Activated CD8-positive, alpha-beta memory T cell treated with anti-CD3 and anti-CD28 coated beads, Interleukin-2, amount 50 U/mL, for 24 hours (primary cell): ENCODE results near the gene CRADD.

Source experiments
- DNase-seq: peaks from one replicate; pipeline ENCODE4 v3.0.0-alpha.2; 2020; ENCODE audit errors: extremely low read depth

Gene CRADD

GRCh38 chr12:93671044-93671443, 6.1 kb upstream of the CRADD start:
- no peak for DNase-seq

DNA sequence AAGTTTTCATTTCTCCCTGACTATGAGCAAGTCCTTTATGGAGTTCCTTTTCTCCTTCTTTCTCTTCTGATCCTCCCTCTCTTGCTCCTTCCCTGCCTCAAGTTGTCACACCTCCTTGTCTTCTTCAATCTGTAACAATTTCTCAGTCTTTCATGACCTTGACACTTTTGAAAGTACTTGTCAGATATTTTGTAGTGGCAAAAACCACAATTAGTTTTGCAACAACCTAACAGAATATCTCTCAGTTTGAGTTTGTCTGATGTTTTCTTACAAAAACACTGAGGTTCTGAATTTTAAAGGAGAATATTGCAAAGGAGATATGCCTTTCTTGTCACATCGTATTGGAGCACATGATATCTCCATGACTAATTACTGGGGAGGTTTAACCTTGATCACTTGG, 4.1 kb upstream of the CRADD start:
- no peak for DNase-seq

DNA sequence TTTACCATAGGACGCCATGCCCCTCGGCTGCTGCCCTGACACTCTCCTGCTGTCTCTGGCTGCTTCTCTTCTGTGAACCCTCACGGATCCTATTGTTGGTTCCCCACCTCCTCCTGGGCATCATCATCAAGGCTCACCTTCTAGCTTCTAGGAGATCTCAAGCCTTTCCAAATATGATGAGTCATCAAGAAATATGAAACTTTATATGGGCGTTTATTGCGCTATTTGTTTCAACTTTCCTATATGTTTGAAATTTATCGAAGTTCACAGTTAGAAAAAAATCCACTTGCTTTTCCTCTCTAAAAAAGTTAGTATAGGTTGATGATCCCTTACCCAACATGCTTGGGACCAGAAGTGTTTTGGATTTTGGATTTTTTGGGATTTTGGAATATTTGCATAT, 2.8 kb upstream of the CRADD start:
- DNase-seq: no peak

- no peak for DNase-seq
These were observed 574 bp upstream of the CRADD start for GRCh38 chr12:93676408-93677194.

DNA sequence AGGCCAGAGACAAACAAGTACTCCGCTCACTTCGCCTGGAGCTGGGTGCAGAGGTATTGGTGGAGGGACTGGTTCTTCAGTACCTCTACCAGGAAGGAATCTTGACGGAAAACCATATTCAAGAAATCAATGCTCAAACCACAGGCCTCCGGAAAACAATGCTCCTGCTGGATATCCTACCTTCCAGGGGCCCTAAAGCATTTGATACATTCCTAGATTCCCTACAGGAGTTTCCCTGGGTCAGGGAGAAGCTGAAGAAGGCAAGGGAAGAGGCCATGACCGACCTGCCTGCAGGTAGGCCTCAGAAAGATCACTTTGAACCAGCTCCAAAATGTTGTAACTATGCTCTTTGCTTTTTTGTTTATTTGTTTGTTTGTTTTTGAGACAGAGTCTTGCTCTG, 1.6 kb downstream of the CRADD start:
- no peak for DNase-seq

- DNase-seq: no peak
These were observed 2.2 kb downstream of the CRADD start for GRCh38 chr12:93679308-93679925.

- no peak for DNase-seq
These were observed 2.8 kb downstream of the CRADD start for GRCh38 chr12:93680006-93680405.

DNA sequence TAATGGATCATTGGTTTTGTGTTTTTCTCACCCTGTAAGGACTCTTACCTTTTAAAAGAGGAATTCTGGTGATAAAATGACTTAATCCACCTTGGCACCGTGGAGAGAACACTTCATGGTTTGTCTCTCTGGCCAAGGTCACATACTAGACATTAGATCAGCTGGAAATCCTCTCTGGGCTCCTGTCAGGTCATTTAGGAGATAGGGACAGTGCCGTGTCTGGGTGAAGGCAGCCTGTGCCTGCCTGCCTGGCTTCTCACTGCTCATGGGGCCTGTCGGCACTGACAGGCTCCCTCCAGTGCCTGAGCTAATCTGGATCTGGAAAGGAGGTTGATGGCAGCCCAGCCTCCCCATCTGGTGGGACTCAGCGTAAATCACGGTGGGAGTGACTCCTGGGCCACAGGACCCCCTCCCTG, 5.7 kb downstream of the CRADD start:
- no peak for DNase-seq

DNA sequence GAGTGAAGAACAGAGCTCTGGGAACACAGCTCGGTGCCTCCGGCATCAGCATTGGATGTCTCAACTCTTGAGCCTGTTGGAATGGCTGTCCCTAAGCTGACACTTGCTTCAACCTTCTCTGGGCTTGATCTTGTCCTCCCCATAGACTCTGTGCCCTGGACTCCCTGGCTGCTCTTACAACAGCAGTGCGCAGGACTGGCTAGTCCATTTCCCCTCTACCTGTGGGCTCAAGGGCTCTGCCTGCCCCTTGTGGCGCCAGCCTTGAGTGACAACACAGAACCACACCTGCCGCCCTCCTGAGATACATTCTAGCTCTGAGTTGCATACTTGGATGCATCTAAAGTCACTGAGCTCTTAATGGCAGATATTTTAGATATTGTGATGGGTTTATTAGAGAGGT, 6.2 kb downstream of the CRADD start:
- no peak for DNase-seq

- DNase-seq: no peak
These were observed 7.5 kb downstream of the CRADD start for GRCh38 chr12:93684716-93685115.

GRCh38 chr12:93686572-93687356, 9.6 kb downstream of the CRADD start:
- DNase-seq: no peak

DNA sequence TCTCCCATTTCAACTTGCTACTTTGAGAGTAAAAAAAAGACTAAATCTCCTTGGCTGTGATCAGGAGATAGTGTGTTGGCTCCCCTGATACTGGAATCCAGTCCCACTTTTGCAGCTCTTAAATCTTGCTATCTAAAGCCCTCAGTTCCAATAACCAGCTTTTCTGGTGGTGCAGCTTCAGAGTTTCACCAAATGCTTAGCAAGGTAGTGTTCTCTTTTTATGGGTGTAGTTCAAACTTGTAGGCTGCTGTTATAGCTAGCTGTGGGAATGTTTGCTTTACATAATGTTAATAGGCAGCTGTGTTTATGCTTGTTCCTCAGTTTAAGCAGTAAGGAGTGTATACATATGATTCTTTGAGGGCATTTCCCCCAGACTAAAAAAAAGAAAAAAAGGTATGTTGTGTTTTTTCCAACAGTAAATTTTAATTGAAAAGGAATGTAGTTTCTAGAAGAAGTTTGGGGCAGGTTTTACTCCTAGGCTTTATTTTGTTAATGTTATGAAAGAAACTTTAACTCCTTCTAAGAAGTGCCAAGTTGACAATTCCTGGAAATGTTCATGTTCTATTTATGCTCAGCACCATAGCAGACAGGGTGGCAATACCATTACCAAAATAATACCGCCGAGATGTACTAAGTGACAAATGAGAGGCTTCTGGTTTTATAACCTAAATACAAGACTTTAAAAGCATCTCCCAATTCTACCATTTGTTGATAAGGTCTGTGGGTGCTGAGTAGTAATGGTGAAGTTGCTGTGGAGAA, 12.1 kb downstream of the CRADD start:
- DNase-seq: no peak

GRCh38 chr12:93696462-93696861, 19.3 kb downstream of the CRADD start:
- no peak for DNase-seq

DNA sequence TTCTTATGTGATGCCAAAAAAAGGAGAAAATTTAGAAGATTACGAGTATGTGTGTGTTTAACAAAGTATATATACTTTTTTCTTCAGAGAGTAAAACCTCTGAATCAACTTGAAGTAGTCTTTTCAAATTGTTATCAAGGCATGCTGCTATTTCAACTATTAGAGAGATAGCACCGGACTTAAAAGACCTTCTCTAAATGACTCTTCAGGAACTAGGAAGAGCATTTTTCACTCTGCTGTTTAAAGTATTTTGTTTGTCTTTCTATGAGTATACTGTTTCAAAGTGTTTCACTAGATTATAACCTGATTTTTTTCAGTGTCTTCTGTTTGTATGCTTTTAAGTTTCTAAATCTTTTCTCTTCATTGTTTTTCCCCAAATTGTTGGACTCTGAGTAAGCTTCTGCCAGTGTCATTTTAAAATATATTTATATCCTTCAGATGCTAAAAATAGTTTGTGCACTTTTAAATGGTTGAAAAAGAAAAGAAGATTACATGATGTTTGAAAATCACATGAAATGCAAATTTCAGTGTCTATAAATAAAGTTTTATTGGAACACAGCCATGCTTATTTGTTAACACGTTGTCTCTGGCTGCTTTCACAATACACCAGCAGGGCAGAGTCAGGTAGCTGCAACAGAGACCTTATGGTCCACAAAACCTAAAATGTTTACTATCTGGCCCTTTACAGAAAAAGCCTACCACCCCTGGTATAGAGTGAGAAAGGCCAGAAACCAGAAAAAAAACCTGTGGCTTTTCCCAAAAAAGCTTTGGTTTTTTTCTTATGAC, 21.3 kb downstream of the CRADD start:
- no peak for DNase-seq

GRCh38 chr12:93699271-93700145, 22.3 kb downstream of the CRADD start:
- DNase-seq: no peak

DNA sequence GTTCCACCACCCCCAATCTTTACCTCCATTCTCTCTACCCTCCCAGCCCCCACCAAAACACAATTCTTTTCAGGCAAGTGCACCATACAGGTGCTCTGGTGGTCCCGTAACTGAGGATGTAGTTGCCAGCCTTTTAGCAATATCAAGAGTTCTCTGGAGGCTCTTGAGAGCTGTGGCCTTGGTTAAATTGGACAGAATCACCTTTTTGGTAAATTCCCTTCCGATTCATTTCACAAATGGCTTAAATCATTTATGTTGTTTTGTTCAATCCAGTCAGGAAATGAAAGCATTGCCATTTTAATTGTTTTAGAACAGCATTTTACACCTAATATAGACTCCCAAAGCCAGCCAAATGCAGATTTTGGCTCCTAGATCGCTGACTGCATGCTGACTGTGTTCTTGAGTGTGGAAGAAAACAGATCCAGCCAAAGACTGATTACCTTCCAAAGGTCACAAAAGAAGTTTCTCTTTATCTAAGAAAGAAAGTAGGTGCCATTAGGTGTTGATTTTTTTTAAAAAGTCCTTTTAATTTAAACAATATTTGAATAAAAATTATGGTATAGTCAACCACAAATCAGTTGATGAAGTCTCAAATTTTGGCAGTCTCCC, 25.6 kb downstream of the CRADD start:
- DNase-seq: no peak

- DNase-seq: no peak
These were observed 26.9 kb downstream of the CRADD start for GRCh38 chr12:93704122-93704521.

DNA sequence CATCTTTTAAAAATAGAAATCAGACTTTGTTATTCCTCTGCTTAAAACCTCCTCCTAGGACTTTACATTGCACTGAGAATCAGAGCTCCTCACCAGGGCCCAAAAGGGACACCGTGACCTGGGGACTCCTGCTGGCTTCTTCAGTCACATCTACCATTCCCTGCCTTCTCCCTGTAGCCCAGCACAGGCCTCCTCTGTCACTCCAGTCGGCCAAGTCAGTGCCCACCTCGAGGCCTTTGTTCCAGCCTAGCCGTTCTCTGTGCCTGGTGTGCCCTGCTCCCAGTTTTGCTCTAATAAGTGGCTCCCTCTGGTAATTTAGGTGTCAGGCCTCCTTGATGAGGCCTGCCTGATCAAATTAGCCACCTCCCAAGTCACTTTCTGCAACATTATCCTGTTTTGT, 27.4 kb downstream of the CRADD start:
- no peak for DNase-seq

DNA sequence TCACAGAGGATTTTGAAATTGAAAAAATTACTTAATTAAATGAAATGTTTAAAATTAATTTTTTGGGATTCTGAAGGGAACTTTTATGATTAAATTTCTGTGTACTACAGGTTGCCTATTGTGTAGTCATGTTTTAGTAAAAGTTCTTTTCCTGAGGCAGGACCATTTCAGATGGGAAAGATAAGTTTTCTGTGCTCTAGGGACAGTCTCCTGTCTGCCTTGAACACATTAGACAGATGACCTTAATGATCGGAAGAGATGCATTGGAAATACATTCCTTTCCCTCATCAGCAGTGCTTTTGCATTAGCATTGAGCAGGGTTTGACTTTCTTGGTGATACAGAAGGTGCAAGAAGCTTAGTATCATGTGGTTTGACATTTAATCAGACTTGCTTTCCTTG, 28.1 kb downstream of the CRADD start:
- no peak for DNase-seq

GRCh38 chr12:93706387-93706786, 29.2 kb downstream of the CRADD start:
- no peak for DNase-seq
